Lung (tissue), 12 donors: ENCODE measurements around the gene REM1. TPM values are rescaled to one million over a fixed set of nuclear protein-coding genes. Genes with fewer than 3 reads are reported as not detected.
A peak's percentile ranks its signal among the peaks of the same experiment; 100 is the strongest.

Experiments
- ATAC-seq: fragments of 200-7000 bp; cut with Tn5 transposase; one replicate; pipeline ENCODE4 v1.9.1; 2020; ENCODE audit warnings: moderate number of reproducible peaks; ENCODE audit not compliant: insufficient read depth, low FRiP score
- DNase-seq, 3 donors: peaks; one replicate each; pipeline ENCODE4 v3.0.0-alpha.2; 2013 to 2017
- H3K27ac ChIP-seq, 2 donors: one replicate each; pipeline ENCODE4 v1.5.1; 2013; ENCODE audit warnings: mild to moderate bottlenecking in 2 of 2, moderate library complexity in 2 of 2, control low read depth in 1 of 2, inconsistent platforms in 1 of 2, low read depth in 1 of 2, low read length in 1 of 2
- H3K27me3 ChIP-seq, 3 donors: one replicate each; pipeline ENCODE4 v1.5.1; 2013; ENCODE audit warnings: low read length in 2 of 3; ENCODE audit not compliant: control insufficient read depth in 3 of 3, insufficient read depth in 3 of 3
- H3K36me3 ChIP-seq, 4 donors: one replicate each; pipeline ENCODE4 v1.5.1; 2013; ENCODE audit warnings: low read length in 4 of 4, mild to moderate bottlenecking in 1 of 4, moderate library complexity in 1 of 4; ENCODE audit not compliant: control insufficient read depth in 4 of 4, insufficient read depth in 4 of 4
- H3K4me1 ChIP-seq, 5 donors: one replicate each; pipeline ENCODE4 v1.5.1; 2013; ENCODE audit warnings: low read length in 5 of 5, mild to moderate bottlenecking in 2 of 5, moderate library complexity in 1 of 5; ENCODE audit not compliant: control insufficient read depth in 5 of 5, insufficient read depth in 5 of 5
- H3K4me3 ChIP-seq: one replicate; pipeline ENCODE4 v1.5.1; 2013; ENCODE audit warnings: mild to moderate bottlenecking, control low read depth, moderate library complexity
- H3K9ac ChIP-seq, 2 donors: one replicate each; pipeline ENCODE4 v1.5.1; 2013; ENCODE audit warnings: low read length in 2 of 2, control low read depth in 1 of 2; ENCODE audit not compliant: insufficient read depth in 1 of 2
- H3K9me3 ChIP-seq, 4 donors: one replicate each; pipeline ENCODE4 v1.5.1; 2013; ENCODE audit warnings: low read length in 3 of 4, mild to moderate bottlenecking in 1 of 4, moderate library complexity in 1 of 4; ENCODE audit not compliant: control insufficient read depth in 4 of 4, insufficient read depth in 3 of 4
- CTCF ChIP-seq: IDR thresholded peaks from 2 replicates; pipeline ENCODE4 v1.5.1; 2012; ENCODE audit warnings: mild to moderate bottlenecking; ENCODE audit errors: control extremely low read depth, extremely low read depth
- WGBS, 2 donors: extraction: QIAGEN DNeasy Blood & Tissue Kit; methylation state at CpG; one replicate each; pipeline ENCODE4 v1.1.7; 2013; 5-methylcytosine and 5-hydroxymethylcytosine counted together
- polyA plus RNA-seq, 2 donors: library from polyadenylated mRNA; stranded (reverse); fragments of 200-250 nt; gene quantifications; one replicate each; pipeline ENCODE4 v1.2.1, GENCODE V29; 2013
- total RNA-seq, 2 donors: library from RNA; depleted of rRNA in 1 of 2; stranded (reverse); fragments of >200 nt in 1 of 2; gene quantifications; one replicate each; pipeline ENCODE4 v1.2.1, GENCODE V29; 2014 to 2021
- donor health status: control.
- donor health status: control.
- donor health status: Bipolar disorder and iron deficiency.
- donor health status: healthy.
- donor health status: DM: yes; HTN: yes; CAD: no.

Gene REM1
- total and polyA plus RNA-seq, 4 donors: 1.3 to 7.1 (median 1.7) TPM

GRCh38 chr20:31505903-31506302, 30.8 kb downstream of the REM1 start:
- DNase-seq (no peak), ATAC-seq (no peak)
- H3K4me3 ChIP-seq: no peak overlapping the region
- H3K9me3 ChIP-seq: peaks cover 0 to 5% (median 0%) of the 10 kb centered on the region in 4 donors
- no peaks in the 10 kb centered on the region for H3K4me1 ChIP-seq
- WGBS, 2 donors: 87 to 93% methylated on average over 1 of the region's 1 CpG
- no peak overlapping the region for H3K27ac ChIP-seq
- no peak overlapping the region for H3K9ac ChIP-seq
- H3K36me3 ChIP-seq: no peaks in the 10 kb centered on the region
- no peak for TF ChIP-seq CTCF
- H3K27me3 ChIP-seq: no peaks in the 10 kb centered on the region

- H3K4me1 ChIP-seq: no peaks in the 10 kb centered on the region
- ATAC-seq (no peak), DNase-seq (no peak)
- no peak overlapping the region for H3K27ac ChIP-seq
- TF ChIP-seq CTCF: no peak
- H3K4me3 ChIP-seq: no peak overlapping the region
- H3K9me3 ChIP-seq: peaks cover 0 to 5% (median 0%) of the 10 kb centered on the region in 4 donors
- WGBS, 2 donors: 86 to 90% methylated on average over 5 of the region's 5 CpGs
- H3K36me3 ChIP-seq: no peaks in the 10 kb centered on the region
- no peak overlapping the region for H3K9ac ChIP-seq
- no peaks in the 10 kb centered on the region for H3K27me3 ChIP-seq
These were observed 33.6 kb downstream of the REM1 start for GRCh38 chr20:31508517-31509244.

GRCh38 chr20:31514154-31515071, 39.3 kb downstream of the REM1 start, which contains the start of gene HM13:
Gene HM13, plus strand, starts transcription at chr20:31514442. Its CDS starts 110 bp downstream, at chr20:31514552.
- Histone ChIP-seq H3K27me3 (no peaks in the 10 kb centered on the region), H3K9ac (peak within 1 kb of the TSS; percentile 81 to 88), H3K4me3 (peak within 1 kb of the TSS; percentile 85), H3K27ac (peak within 1 kb of the TSS; percentile 67 to 89), H3K4me1 (peaks cover 11 to 18% (median 16%) of the 10 kb centered on the region in 5 donors), H3K9me3 (no peaks in the 10 kb centered on the region), H3K36me3 (peaks cover 0 to 12% (median 6%) of the 10 kb centered on the region in 4 donors)
- ATAC-seq (peak; percentile 93), DNase-seq (peak; percentile 94 to 97 (median 94))
- peak; percentile 91 for TF ChIP-seq CTCF
- WGBS, 2 donors: 0% methylated on average over 84 to 86 of the region's 86 CpGs
